OCI-LY1 (cell line): ENCODE data around the gene ANKRD31.

ENCODE experiments used
- H2AFZ ChIP-seq: fragments of 200-600 bp; sonication (generic), shearing (Covaris generic); 2 replicates; pipeline ENCODE4 v1.6.0; 2014; ENCODE audit warnings: antibody characterized with exemption, mild to moderate bottlenecking, low read length
- H3F3A ChIP-seq: fragments of 200-600 bp; sonication (generic), shearing (Covaris generic); 2 replicates; pipeline ENCODE4 v1.6.0; 2014; ENCODE audit warnings: mild to moderate bottlenecking, antibody characterized with exemption, low read length, moderate library complexity; ENCODE audit not compliant: insufficient read depth
- H3K27ac ChIP-seq: fragments of 200-600 bp; sonication (generic); 2 replicates; pipeline ENCODE4 v1.5.1; 2014; ENCODE audit warnings: low read length, mixed run types, mild to moderate bottlenecking, low read depth; ENCODE audit not compliant: poor library complexity, severe bottlenecking
- H3K27me3 ChIP-seq: fragments of 200-600 bp; sonication (generic); 2 replicates; pipeline ENCODE4 v1.6.0; 2014; ENCODE audit warnings: antibody characterized with exemption, mild to moderate bottlenecking, low read length, moderate library complexity; ENCODE audit not compliant: insufficient read depth
- H3K36me3 ChIP-seq: fragments of 200-600 bp; sonication (generic); 2 replicates; pipeline ENCODE4 v1.6.1; 2014; ENCODE audit warnings: mild to moderate bottlenecking, antibody characterized with exemption, low read length, moderate library complexity, mixed read lengths; ENCODE audit not compliant: insufficient read depth
- H3K4me1 ChIP-seq: fragments of 200-600 bp; sonication (generic); 2 replicates; pipeline ENCODE4 v1.5.1; 2014; ENCODE audit warnings: mild to moderate bottlenecking, low read length, moderate library complexity; ENCODE audit not compliant: insufficient read depth, severe bottlenecking
- H3K4me2 ChIP-seq: fragments of 200-600 bp; sonication (generic), shearing (Covaris generic); 2 replicates; pipeline ENCODE4 v1.6.1; 2014; ENCODE audit warnings: low read length
- H3K4me3 ChIP-seq: fragments of 200-600 bp; sonication (generic); 2 replicates; pipeline ENCODE4 v1.5.1; 2014; ENCODE audit warnings: low read length, low read depth, mild to moderate bottlenecking, mixed read lengths; ENCODE audit not compliant: poor library complexity, severe bottlenecking
- H3K79me2 ChIP-seq: fragments of 200-600 bp; shearing (Covaris generic); 2 replicates; pipeline ENCODE4 v1.6.1; 2016; ENCODE audit warnings: mixed run types, low read length, mixed read lengths; ENCODE audit not compliant: insufficient read depth
- H3K9ac ChIP-seq: fragments of 200-600 bp; sonication (generic), shearing (Covaris generic); 2 replicates; pipeline ENCODE4 v1.6.1; 2014; ENCODE audit warnings: mild to moderate bottlenecking, low read length, mixed read lengths
- H3K9me2 ChIP-seq: fragments of 200-600 bp; sonication (generic), shearing (Covaris generic); 2 replicates; pipeline ENCODE4 v1.6.1; 2014; ENCODE audit warnings: low read depth, mild to moderate bottlenecking, low read length, mixed read lengths
- H3K9me3 ChIP-seq: fragments of 200-600 bp; shearing (Covaris generic); 2 replicates; pipeline ENCODE4 v1.6.1; 2014; ENCODE audit warnings: low read length, mixed read lengths
- H4K20me1 ChIP-seq: fragments of 200-600 bp; sonication (generic), shearing (Covaris generic); 2 replicates; pipeline ENCODE4 v1.6.0; 2016; ENCODE audit warnings: mild to moderate bottlenecking, low read length; ENCODE audit not compliant: insufficient read depth
- CTCF ChIP-seq: fragments of 200-600 bp; sonication (generic), shearing (Covaris generic); IDR thresholded peaks from 2 replicates; pipeline ENCODE4 v1.5.1; 2017; ENCODE audit warnings: mild to moderate bottlenecking, antibody characterized with exemption, low read length, moderate library complexity, mixed read lengths
- EZH2 ChIP-seq: fragments of 200-600 bp; sonication (generic), shearing (Covaris generic); IDR thresholded peaks from 2 replicates; pipeline ENCODE4 v1.8.0; 2017; ENCODE audit warnings: borderline replicate concordance, mixed run types, mild to moderate bottlenecking, antibody characterized with exemption, low read length, moderate library complexity, mixed read lengths

The ANKRD31 gene

GRCh38 chr5:75152860-75153259 is 83.8 kb downstream of the ANKRD31 start:
- no peaks in the 10 kb centered on the region for H3K4me1 ChIP-seq
- H3K79me2 ChIP-seq: no peaks in the 10 kb centered on the region
- no peak overlapping the region for H3K4me2 ChIP-seq
- H3K27me3 ChIP-seq: no peaks in the 10 kb centered on the region
- no peaks in the 10 kb centered on the region for H4K20me1 ChIP-seq
- H3K9ac ChIP-seq: no peak overlapping the region
- TF ChIP-seq CTCF (no peak), EZH2 (no peak)
- no peak overlapping the region for H2AFZ ChIP-seq
- no peaks in the 10 kb centered on the region for H3K9me3 ChIP-seq
- H3K9me2 ChIP-seq: no peaks in the 10 kb centered on the region
- no peaks in the 10 kb centered on the region for H3F3A ChIP-seq
- H3K4me3 ChIP-seq: no peak overlapping the region
- H3K27ac ChIP-seq: no peak overlapping the region
- H3K36me3 ChIP-seq: no peaks in the 10 kb centered on the region

- H3K4me3 ChIP-seq: no peak overlapping the region
- H3K27me3 ChIP-seq: no peaks in the 10 kb centered on the region
- H3F3A ChIP-seq: no peaks in the 10 kb centered on the region
- no peak overlapping the region for H3K27ac ChIP-seq
- no peaks in the 10 kb centered on the region for H4K20me1 ChIP-seq
- H2AFZ ChIP-seq: no peak overlapping the region
- no peaks in the 10 kb centered on the region for H3K4me1 ChIP-seq
- H3K79me2 ChIP-seq: no peaks in the 10 kb centered on the region
- no peak overlapping the region for H3K4me2 ChIP-seq
- no peaks in the 10 kb centered on the region for H3K36me3 ChIP-seq
- no peaks in the 10 kb centered on the region for H3K9me2 ChIP-seq
- TF ChIP-seq EZH2: no peak
- TF ChIP-seq CTCF: no peak
- no peak overlapping the region for H3K9ac ChIP-seq
- no peaks in the 10 kb centered on the region for H3K9me3 ChIP-seq
Measured at GRCh38 chr5:75148051-75148450, 88.6 kb downstream of the ANKRD31 start.

- Histone ChIP-seq H3K9me3 (no peaks in the 10 kb centered on the region), H3K79me2 (no peaks in the 10 kb centered on the region), H3K4me3 (no peak overlapping the region), H3K27ac (no peak overlapping the region), H4K20me1 (no peaks in the 10 kb centered on the region), H3K4me1 (no peaks in the 10 kb centered on the region), H3K27me3 (no peaks in the 10 kb centered on the region), H3K36me3 (no peaks in the 10 kb centered on the region), H2AFZ (no peak overlapping the region), H3K9ac (no peak overlapping the region), H3K4me2 (no peak overlapping the region), H3F3A (no peaks in the 10 kb centered on the region), H3K9me2 (no peaks in the 10 kb centered on the region)
- TF ChIP-seq EZH2 (no peak), CTCF (no peak)
Measured at GRCh38 chr5:75142566-75143136, 94.0 kb downstream of the ANKRD31 start.
